ENCODE measurements around the gene ANKRD65.

DNA sequence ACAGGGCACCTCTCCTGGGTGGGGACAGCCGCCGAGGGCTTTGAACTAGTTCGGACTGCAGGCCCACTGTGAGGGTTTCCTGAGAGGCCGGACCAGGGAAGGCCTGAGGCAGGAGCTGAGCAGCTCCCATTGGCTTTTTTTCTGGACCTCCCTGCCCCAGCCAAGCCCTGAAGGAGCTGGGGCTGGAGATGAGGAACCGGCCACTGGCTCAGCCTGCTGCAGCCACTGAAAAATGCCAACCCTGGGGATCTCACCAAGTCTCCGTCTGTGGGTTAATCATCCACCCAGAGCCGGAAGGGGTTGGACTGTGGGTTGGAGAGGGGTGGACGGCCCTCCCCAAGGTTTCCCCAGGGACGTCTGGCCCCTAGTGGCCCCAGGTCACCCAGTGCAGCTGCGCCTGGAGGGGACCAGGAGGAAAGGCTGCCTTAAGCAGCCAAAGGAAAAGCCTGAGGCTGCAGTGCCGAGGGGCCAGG lies 16.9 kb upstream of the ANKRD65 start:
- TF ChIP-seq POLR2A (IDR thresholded peaks at IDR 0.05) (no peak), POLR2AphosphoS5 (IDR thresholded peaks at IDR 0.05) (no peak), EP300 (IDR thresholded peaks at IDR 0.05) (no peak)
- TF ChIP-seq, protein P1, sequence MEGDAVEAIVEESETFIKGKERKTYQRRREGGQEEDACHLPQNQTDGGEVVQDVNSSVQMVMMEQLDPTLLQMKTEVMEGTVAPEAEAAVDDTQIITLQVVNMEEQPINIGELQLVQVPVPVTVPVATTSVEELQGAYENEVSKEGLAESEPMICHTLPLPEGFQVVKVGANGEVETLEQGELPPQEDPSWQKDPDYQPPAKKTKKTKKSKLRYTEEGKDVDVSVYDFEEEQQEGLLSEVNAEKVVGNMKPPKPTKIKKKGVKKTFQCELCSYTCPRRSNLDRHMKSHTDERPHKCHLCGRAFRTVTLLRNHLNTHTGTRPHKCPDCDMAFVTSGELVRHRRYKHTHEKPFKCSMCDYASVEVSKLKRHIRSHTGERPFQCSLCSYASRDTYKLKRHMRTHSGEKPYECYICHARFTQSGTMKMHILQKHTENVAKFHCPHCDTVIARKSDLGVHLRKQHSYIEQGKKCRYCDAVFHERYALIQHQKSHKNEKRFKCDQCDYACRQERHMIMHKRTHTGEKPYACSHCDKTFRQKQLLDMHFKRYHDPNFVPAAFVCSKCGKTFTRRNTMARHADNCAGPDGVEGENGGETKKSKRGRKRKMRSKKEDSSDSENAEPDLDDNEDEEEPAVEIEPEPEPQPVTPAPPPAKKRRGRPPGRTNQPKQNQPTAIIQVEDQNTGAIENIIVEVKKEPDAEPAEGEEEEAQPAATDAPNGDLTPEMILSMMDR (IDR thresholded peaks at IDR 0.05), result no peak

Data from sigmoid colon (tissue), 4 donors.